Fibroblast of skin of abdomen (primary cell): ENCODE data around the gene RNASE4. TPM values are rescaled to one million over a fixed set of nuclear protein-coding genes. Genes with fewer than 3 reads are reported as not detected.
"Not testable (repeated sequence)": the region's sequence is repeated elsewhere in the genome, so short reads cannot be mapped to it uniquely, and the experiment has no call there.

Experiments used
- DNase-seq: peaks from one replicate; pipeline ENCODE4 v3.0.0-alpha.2; 2013
- polyA plus RNA-seq, 2 experiments: library from polyadenylated mRNA; unstranded; fragments of 120-200 nt; gene quantifications; one replicate each; pipeline ENCODE4 v1.2.1, GENCODE V29; 2013; ENCODE audit not compliant: insufficient read length in 2 of 2

Gene RNASE4
- 4.4 TPM for polyA plus RNA-seq (2013, experiment 1 of 2; ENCODE audit: insufficient read length)
- polyA plus RNA-seq (2013, experiment 2 of 2; ENCODE audit: insufficient read length): 6.8 TPM

- peak; percentile 93 for DNase-seq
Measured at GRCh38 chr14:20683891-20684661, at the start of gene RNASE4. TSS of gene RNASE4 (plus strand) at chr14:20684560. CDS start at chr14:20699372, 14,812 bp downstream.

- no peak for DNase-seq
Measured at GRCh38 chr14:20641591-20641990, 42.8 kb upstream of the RNASE4 start, which contains the start of gene OR6S1. TSS of gene OR6S1 (minus strand) at chr14:20641691. CDS start at chr14:20641691, 0 bp downstream.

- no peak for DNase-seq
Measured at GRCh38 chr14:20642182-20642581, 42.2 kb upstream of the RNASE4 start.

GRCh38 chr14:20642755-20643154 lies 41.6 kb upstream of the RNASE4 start:
- DNase-seq: not testable (repeated sequence)

GRCh38 chr14:20644520-20644919 lies 39.8 kb upstream of the RNASE4 start:
- DNase-seq: no peak

- DNase-seq: no peak
Measured at GRCh38 chr14:20645481-20645880, 38.9 kb upstream of the RNASE4 start.

- peak; percentile 63 for DNase-seq
Measured at GRCh38 chr14:20652996-20653975, 31.1 kb upstream of the RNASE4 start.

- no peak for DNase-seq
Measured at GRCh38 chr14:20655851-20656250, 28.5 kb upstream of the RNASE4 start.

- DNase-seq: no peak
Measured at GRCh38 chr14:20656274-20656673, 28.1 kb upstream of the RNASE4 start.

- no peak for DNase-seq
Measured at GRCh38 chr14:20657216-20658211, 26.8 kb upstream of the RNASE4 start.

- DNase-seq: no peak
Measured at GRCh38 chr14:20658246-20658645, 26.1 kb upstream of the RNASE4 start.

- no peak for DNase-seq
Measured at GRCh38 chr14:20659336-20659735, 25.0 kb upstream of the RNASE4 start.

- no peak for DNase-seq
Measured at GRCh38 chr14:20659813-20660395, 24.5 kb upstream of the RNASE4 start.

- DNase-seq: no peak
Measured at GRCh38 chr14:20661197-20661596, 23.2 kb upstream of the RNASE4 start.

GRCh38 chr14:20662968-20663732 lies 21.2 kb upstream of the RNASE4 start:
- DNase-seq: peak; percentile 41

- DNase-seq: not testable (repeated sequence)
Measured at GRCh38 chr14:20666400-20666961, 17.9 kb upstream of the RNASE4 start.

- no peak for DNase-seq
Measured at GRCh38 chr14:20667957-20668356, 16.4 kb upstream of the RNASE4 start.

GRCh38 chr14:20668969-20669368 lies 15.4 kb upstream of the RNASE4 start:
- DNase-seq: no peak

- DNase-seq: no peak
Measured at GRCh38 chr14:20671597-20672283, 12.6 kb upstream of the RNASE4 start.

- no peak for DNase-seq
Measured at GRCh38 chr14:20675669-20676068, 8.7 kb upstream of the RNASE4 start.
